SK-N-SH (cell line): ENCODE results near the gene PSKH1. TPM values are rescaled to one million over a fixed set of nuclear protein-coding genes. Genes with fewer than 3 reads are reported as not detected.

Source experiments
- CTCF ChIA-PET: fragments of 300-600, 350-600 bp; formaldehyde crosslinking; extraction: SDS; loops from one replicate; lab custom pipeline; 2021; lab: Yijun Ruan, JAX
- POLR2A ChIA-PET: fragments of 350-600 bp; sonication (Branson Sonifier 250); formaldehyde crosslinking; extraction: SDS; loops from one replicate; lab custom pipeline; 2020; ENCODE audit warnings: antibody characterized with exemption, inconsistent platforms; lab: Yijun Ruan, JAX
- DNase-seq: peaks from one replicate; pipeline ENCODE4 v3.0.0; 2012
- H2AFZ ChIP-seq: fragments of 200-600 bp; sonication (generic); 2 replicates; pipeline ENCODE4 v1.8.1; 2016; ENCODE audit warnings: antibody characterized with exemption, mild to moderate bottlenecking, low read depth
- H3F3A ChIP-seq: fragments of 200-600 bp; sonication (generic); replicated peaks from 2 replicates; pipeline ENCODE3; 2016; ENCODE audit warnings: antibody characterized with exemption, mild to moderate bottlenecking; ENCODE audit not compliant: insufficient read depth
- H3K27ac ChIP-seq, 2 experiments: fragments of 200-500 bp in 1 of 2; fragments of 200-600 bp in 1 of 2; sonication (Bioruptor generic) in 1 of 2; sonication (generic), shearing (Covaris generic) in 1 of 2; 2 replicates each; pipeline versions ENCODE4 v1.5.1 to v1.6.1; 2014 to 2016; ENCODE audit warnings: low read depth in 2 of 2, inconsistent platforms in 1 of 2, low read length in 1 of 2, mild to moderate bottlenecking in 1 of 2, mixed read lengths in 1 of 2
- H3K27me3 ChIP-seq: fragments of 200-600 bp; sonication (generic), shearing (Covaris generic); 2 replicates; pipeline ENCODE4 v1.6.1; 2016; ENCODE audit warnings: mixed run types; ENCODE audit not compliant: insufficient read depth
- H3K36me3 ChIP-seq, 2 experiments: fragments of 200-500 bp in 1 of 2; fragments of 200-600 bp in 1 of 2; sonication (Bioruptor generic) in 1 of 2; sonication (generic) in 1 of 2; replicated peaks in 1 of 2; 2 replicates each; pipeline versions ENCODE3 to v1.5.1; 2014 to 2016; ENCODE audit warnings: low read length in 1 of 2, mild to moderate bottlenecking in 1 of 2; ENCODE audit not compliant: insufficient read depth in 2 of 2, control insufficient read depth in 1 of 2
- H3K4me1 ChIP-seq, 2 experiments: fragments of 200-500 bp in 1 of 2; fragments of 200-600 bp in 1 of 2; sonication (Bioruptor generic) in 1 of 2; sonication (generic), shearing (Covaris generic) in 1 of 2; 2 replicates each; pipeline versions ENCODE4 v1.5.1 to v1.6.1; 2014 to 2016; ENCODE audit warnings: low read depth in 1 of 2, low read length in 1 of 2, mixed run types in 1 of 2; ENCODE audit not compliant: insufficient read depth in 2 of 2, control insufficient read depth in 1 of 2
- H3K4me2 ChIP-seq: fragments of 200-600 bp; sonication (generic), shearing (Covaris generic); 2 replicates; pipeline ENCODE4 v1.6.1; 2017; ENCODE audit warnings: mixed run types
- H3K4me3 ChIP-seq, 2 experiments: fragments of 200-500 bp in 1 of 2; fragments of 200-600 bp in 1 of 2; sonication (Bioruptor generic) in 1 of 2; sonication (generic), shearing (Covaris generic) in 1 of 2; 2 replicates each; pipeline versions ENCODE4 v1.5.1 to v1.8.1; 2014 to 2016; ENCODE audit warnings: low read depth in 2 of 2, inconsistent platforms in 1 of 2, low read length in 1 of 2, mild to moderate bottlenecking in 1 of 2, mixed read lengths in 1 of 2, moderate library complexity in 1 of 2
- H3K79me2 ChIP-seq: fragments of 200-600 bp; sonication (generic); 2 replicates; pipeline ENCODE4 v1.8.1; 2017; ENCODE audit warnings: mild to moderate bottlenecking; ENCODE audit not compliant: insufficient read depth
- H3K9ac ChIP-seq: fragments of 200-600 bp; sonication (generic); 2 replicates; pipeline ENCODE4 v1.6.1; 2017; ENCODE audit warnings: mixed run types
- H3K9me2 ChIP-seq: fragments of 200-600 bp; sonication (generic); 2 replicates; pipeline ENCODE4 v1.6.1; 2017; ENCODE audit warnings: mixed run types
- H3K9me3 ChIP-seq: fragments of 200-600 bp; sonication (generic); 2 replicates; pipeline ENCODE4 v1.6.1; 2017; ENCODE audit warnings: mixed run types, mild to moderate bottlenecking, moderate library complexity
- H4K20me1 ChIP-seq: fragments of 200-600 bp; sonication (generic); 2 replicates; pipeline ENCODE4 v1.6.1; 2017; ENCODE audit warnings: mild to moderate bottlenecking, mixed run types; ENCODE audit not compliant: insufficient read depth
- CHD2 ChIP-seq: fragments of 150-350 bp; IDR thresholded peaks from 2 replicates; pipeline ENCODE4 v1.6.1; 2018; ENCODE audit warnings: low read length; ENCODE audit not compliant: partially characterized antibody
- ELF1 ChIP-seq: IDR thresholded peaks from 2 replicates; pipeline ENCODE4 v1.4.0; 2012
- EP300 ChIP-seq, 2 experiments: IDR thresholded peaks; 2 replicates each; pipeline versions ENCODE4 v1.4.0 to v1.6.1; 2012; ENCODE audit warnings: borderline replicate concordance in 1 of 2, low read depth in 1 of 2, low read length in 1 of 2
- FOXJ3 ChIP-seq: sonication (generic); formaldehyde crosslinking; IDR thresholded peaks from 2 replicates; pipeline ENCODE4 v1.5.1; 2020; ENCODE audit warnings: mild to moderate bottlenecking, missing genetic modification reagents
- FOXM1 ChIP-seq: IDR thresholded peaks from 2 replicates; pipeline ENCODE4 v1.4.0; 2012; ENCODE audit warnings: low read depth, mild to moderate bottlenecking
- GATA2 ChIP-seq: sonication (generic); formaldehyde crosslinking; IDR thresholded peaks from 2 replicates; pipeline ENCODE4 v1.5.0; 2020; ENCODE audit warnings: mild to moderate bottlenecking, missing genetic modification reagents
- IRF3 ChIP-seq: fragments of 150-350 bp; IDR thresholded peaks from 2 replicates; pipeline ENCODE4 v1.6.1; 2016; ENCODE audit warnings: mild to moderate bottlenecking, low read depth, low read length
- JUND ChIP-seq: IDR thresholded peaks from 2 replicates; pipeline ENCODE4 v1.4.0; 2012
- MAX ChIP-seq: IDR thresholded peaks from 2 replicates; pipeline ENCODE4 v1.4.0; 2012; ENCODE audit warnings: low read depth
- MXI1 ChIP-seq: IDR thresholded peaks from 2 replicates; pipeline ENCODE4 v1.6.1; 2012; ENCODE audit warnings: mild to moderate bottlenecking, low read depth, low read length, improper control_type of control experiment
- NFIC ChIP-seq: IDR thresholded peaks from 2 replicates; pipeline ENCODE4 v1.4.0; 2012; ENCODE audit warnings: borderline replicate concordance
- POLR2AphosphoS5 ChIP-seq: IDR thresholded peaks from 2 replicates; pipeline ENCODE4 v1.6.1; 2012; ENCODE audit warnings: low read depth, low read length
- SMC3 ChIP-seq: IDR thresholded peaks from 2 replicates; pipeline ENCODE4 v1.6.1; 2012; ENCODE audit warnings: low read depth, low read length, improper control_type of control experiment
- TCF12 ChIP-seq: IDR thresholded peaks from 2 replicates; pipeline ENCODE4 v1.4.0; 2012
- TEAD4 ChIP-seq: IDR thresholded peaks from 2 replicates; pipeline ENCODE4 v1.4.0; 2012; ENCODE audit warnings: mild to moderate bottlenecking, borderline replicate concordance; ENCODE audit not compliant: insufficient read depth
- USF1 ChIP-seq: IDR thresholded peaks from 2 replicates; pipeline ENCODE4 v1.4.0; 2012; ENCODE audit warnings: low read depth, borderline replicate concordance
- ZBTB33 ChIP-seq: IDR thresholded peaks from 2 replicates; pipeline ENCODE4 v1.4.0; 2012; ENCODE audit warnings: low read depth, borderline replicate concordance
- WGBS: methylation state at CpG from one replicate; pipeline ENCODE4 v1.1.6; 2017; ENCODE audit warnings: low lambda C conversion rate; 5-methylcytosine and 5-hydroxymethylcytosine counted together
- polyA plus RNA-seq, 3 experiments: library from polyadenylated mRNA; depleted of rRNA; stranded (reverse); fragments of >200 nt; gene quantifications; 2 replicates each; pipeline ENCODE4 v1.2.3, GENCODE V29; 2012
- TF ChIP-seq, protein P1 (sequence below): IDR thresholded peaks from 2 replicates; pipeline ENCODE4 v1.6.1; 2012; ENCODE audit warnings: mild to moderate bottlenecking, low read depth, low read length, moderate library complexity
- TF ChIP-seq, protein P2 (sequence below): fragments of 150-350 bp; IDR thresholded peaks from 2 replicates; pipeline ENCODE4 v1.6.1; 2017; ENCODE audit warnings: antibody characterized with exemption, low read length, low read depth, borderline replicate concordance

PSKH1 gene
- polyA plus RNA-seq, 1 of the 3 experiments (the other 2 are of a cell fraction): 30.1 TPM

- Histone ChIP-seq H3F3A (peaks cover 8% of the 10 kb centered on the region), H3K4me1 (peaks cover 2 to 8% of the 10 kb centered on the region in 2 experiments; a peak in 2 of 4 replicates), H3K27ac (no peak overlapping the region), H3K4me2 (no peak overlapping the region), H3K4me3 (no peak overlapping the region), H2AFZ (no peak overlapping the region), H3K79me2 (peaks cover 85% of the 10 kb centered on the region), H4K20me1 (peaks cover 72% of the 10 kb centered on the region), H3K27me3 (no peaks in the 10 kb centered on the region), H3K36me3 (peaks cover 43 to 49% of the 10 kb centered on the region in 2 experiments), H3K9ac (no peak overlapping the region), H3K9me2 (no peaks in the 10 kb centered on the region), H3K9me3 (no peaks in the 10 kb centered on the region)
- no peak for TF ChIP-seq POLR2AphosphoS5
- TF ChIP-seq FOXM1: no peak
- TF ChIP-seq EP300 (IDR thresholded peaks at IDR 0.05; ENCODE audit: borderline replicate concordance in 1 of 2, low read depth in 1 of 2, low read length in 1 of 2): no peak
- no peak for TF ChIP-seq MXI1
- TF ChIP-seq IRF3: no peak
- no peak for TF ChIP-seq SMC3
- TF ChIP-seq ZBTB33: no peak
- no peak for TF ChIP-seq NFIC
- TF ChIP-seq, protein P1, sequence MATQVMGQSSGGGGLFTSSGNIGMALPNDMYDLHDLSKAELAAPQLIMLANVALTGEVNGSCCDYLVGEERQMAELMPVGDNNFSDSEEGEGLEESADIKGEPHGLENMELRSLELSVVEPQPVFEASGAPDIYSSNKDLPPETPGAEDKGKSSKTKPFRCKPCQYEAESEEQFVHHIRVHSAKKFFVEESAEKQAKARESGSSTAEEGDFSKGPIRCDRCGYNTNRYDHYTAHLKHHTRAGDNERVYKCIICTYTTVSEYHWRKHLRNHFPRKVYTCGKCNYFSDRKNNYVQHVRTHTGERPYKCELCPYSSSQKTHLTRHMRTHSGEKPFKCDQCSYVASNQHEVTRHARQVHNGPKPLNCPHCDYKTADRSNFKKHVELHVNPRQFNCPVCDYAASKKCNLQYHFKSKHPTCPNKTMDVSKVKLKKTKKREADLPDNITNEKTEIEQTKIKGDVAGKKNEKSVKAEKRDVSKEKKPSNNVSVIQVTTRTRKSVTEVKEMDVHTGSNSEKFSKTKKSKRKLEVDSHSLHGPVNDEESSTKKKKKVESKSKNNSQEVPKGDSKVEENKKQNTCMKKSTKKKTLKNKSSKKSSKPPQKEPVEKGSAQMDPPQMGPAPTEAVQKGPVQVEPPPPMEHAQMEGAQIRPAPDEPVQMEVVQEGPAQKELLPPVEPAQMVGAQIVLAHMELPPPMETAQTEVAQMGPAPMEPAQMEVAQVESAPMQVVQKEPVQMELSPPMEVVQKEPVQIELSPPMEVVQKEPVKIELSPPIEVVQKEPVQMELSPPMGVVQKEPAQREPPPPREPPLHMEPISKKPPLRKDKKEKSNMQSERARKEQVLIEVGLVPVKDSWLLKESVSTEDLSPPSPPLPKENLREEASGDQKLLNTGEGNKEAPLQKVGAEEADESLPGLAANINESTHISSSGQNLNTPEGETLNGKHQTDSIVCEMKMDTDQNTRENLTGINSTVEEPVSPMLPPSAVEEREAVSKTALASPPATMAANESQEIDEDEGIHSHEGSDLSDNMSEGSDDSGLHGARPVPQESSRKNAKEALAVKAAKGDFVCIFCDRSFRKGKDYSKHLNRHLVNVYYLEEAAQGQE: no peak
- TF ChIP-seq CHD2: no peak
- TF ChIP-seq TCF12: no peak
- TF ChIP-seq TEAD4: no peak
- TF ChIP-seq, protein P2, sequence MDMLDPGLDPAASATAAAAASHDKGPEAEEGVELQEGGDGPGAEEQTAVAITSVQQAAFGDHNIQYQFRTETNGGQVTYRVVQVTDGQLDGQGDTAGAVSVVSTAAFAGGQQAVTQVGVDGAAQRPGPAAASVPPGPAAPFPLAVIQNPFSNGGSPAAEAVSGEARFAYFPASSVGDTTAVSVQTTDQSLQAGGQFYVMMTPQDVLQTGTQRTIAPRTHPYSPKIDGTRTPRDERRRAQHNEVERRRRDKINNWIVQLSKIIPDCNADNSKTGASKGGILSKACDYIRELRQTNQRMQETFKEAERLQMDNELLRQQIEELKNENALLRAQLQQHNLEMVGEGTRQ: no peak
- TF ChIP-seq USF1: no peak
- TF ChIP-seq JUND: no peak
- TF ChIP-seq ELF1: no peak
- TF ChIP-seq FOXJ3 (CRISPR knock-in tag): no peak
- no peak for TF ChIP-seq MAX
- TF ChIP-seq GATA2 (CRISPR knock-in tag): no peak
- WGBS: 85% methylated on average over 2 of the region's 2 CpGs
- ChIA-PET POLR2A (no interaction called here), CTCF (interaction anchor here (1.3 to 3.9 kb wide), 3 partner anchors 48 to 343 kb away, joined by 3 to 26 read pairs (median 4); no protein-coding TSS in a partner anchor)
- no peak for DNase-seq
These were observed 28.5 kb upstream of the PSKH1 start for GRCh38 chr16:67864594-67864993.
